Large intestine (tissue), 3 donors: ENCODE measurements around the gene MKLN1. TPM values are rescaled to one million over a fixed set of nuclear protein-coding genes. Genes with fewer than 3 reads are reported as not detected.
"Not testable (repeated sequence)": the region's sequence is repeated elsewhere in the genome, so short reads cannot be mapped to it uniquely, and the experiment has no call there.

ENCODE experiments used
- DNase-seq, 2 donors: peaks; one replicate each; pipeline versions ENCODE4 v3.0.0 to v3.0.0-alpha.2; 2013
- H3K27ac ChIP-seq: one replicate; pipeline ENCODE4 v1.5.1; 2013; ENCODE audit warnings: low read length
- H3K27me3 ChIP-seq: 2 replicates; pipeline ENCODE4 v1.6.1; 2013; ENCODE audit warnings: low read length; ENCODE audit not compliant: control insufficient read depth, insufficient read depth
- H3K36me3 ChIP-seq: 2 replicates; pipeline ENCODE4 v1.6.1; 2013; ENCODE audit warnings: low read length; ENCODE audit not compliant: control insufficient read depth, insufficient read depth
- H3K4me1 ChIP-seq: one replicate; pipeline ENCODE4 v1.6.1; 2013; ENCODE audit warnings: low read length; ENCODE audit not compliant: control insufficient read depth, insufficient read depth
- H3K4me3 ChIP-seq: one replicate; pipeline ENCODE4 v1.5.1; 2013; ENCODE audit warnings: low read length
- H3K9me3 ChIP-seq: one replicate; pipeline ENCODE4 v1.6.1; 2013; ENCODE audit warnings: mild to moderate bottlenecking, low read depth, low read length, moderate library complexity; ENCODE audit not compliant: control insufficient read depth
- WGBS: methylation state at CpG from one replicate; pipeline ENCODE4 v1.1.5; 2013; ENCODE audit warnings: low lambda C conversion rate; ENCODE audit not compliant: insufficient coverage; 5-methylcytosine and 5-hydroxymethylcytosine counted together
- polyA plus RNA-seq: library from polyadenylated mRNA; unstranded; fragments of 120-200 nt; gene quantifications from one replicate; pipeline ENCODE4 v1.2.1, GENCODE V29; 2013

Gene MKLN1
- polyA plus RNA-seq, 1 donor: 31.3 TPM

DNA sequence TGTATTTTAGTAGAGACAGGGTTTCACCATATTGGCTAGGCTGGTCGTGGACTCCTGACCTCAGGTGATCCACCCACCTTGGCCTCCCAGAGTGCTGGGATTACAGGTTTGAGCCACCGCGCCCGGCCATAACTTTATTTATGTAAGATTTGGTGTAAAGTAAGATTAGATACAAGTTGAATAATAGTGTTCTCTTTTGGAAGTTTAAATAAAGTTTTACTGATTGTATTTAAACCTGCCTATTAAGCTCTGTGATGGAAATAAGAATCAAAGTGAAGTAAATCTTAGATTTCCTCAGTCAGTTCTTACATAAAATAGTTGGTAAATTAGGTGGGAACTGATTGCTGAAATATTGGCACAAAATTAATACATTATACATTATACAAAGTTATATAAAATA lies 86.0 kb downstream of the MKLN1 start:
- Histone ChIP-seq H3K27ac (no peak overlapping the region), H3K9me3 (no peaks in the 10 kb centered on the region), H3K4me1 (no peaks in the 10 kb centered on the region), H3K4me3 (no peak overlapping the region), H3K36me3 (peaks cover 27% of the 10 kb centered on the region), H3K27me3 (no peaks in the 10 kb centered on the region)
- 93% methylated on average over 3 of the region's 4 CpGs for WGBS
- DNase-seq: no peak

DNA sequence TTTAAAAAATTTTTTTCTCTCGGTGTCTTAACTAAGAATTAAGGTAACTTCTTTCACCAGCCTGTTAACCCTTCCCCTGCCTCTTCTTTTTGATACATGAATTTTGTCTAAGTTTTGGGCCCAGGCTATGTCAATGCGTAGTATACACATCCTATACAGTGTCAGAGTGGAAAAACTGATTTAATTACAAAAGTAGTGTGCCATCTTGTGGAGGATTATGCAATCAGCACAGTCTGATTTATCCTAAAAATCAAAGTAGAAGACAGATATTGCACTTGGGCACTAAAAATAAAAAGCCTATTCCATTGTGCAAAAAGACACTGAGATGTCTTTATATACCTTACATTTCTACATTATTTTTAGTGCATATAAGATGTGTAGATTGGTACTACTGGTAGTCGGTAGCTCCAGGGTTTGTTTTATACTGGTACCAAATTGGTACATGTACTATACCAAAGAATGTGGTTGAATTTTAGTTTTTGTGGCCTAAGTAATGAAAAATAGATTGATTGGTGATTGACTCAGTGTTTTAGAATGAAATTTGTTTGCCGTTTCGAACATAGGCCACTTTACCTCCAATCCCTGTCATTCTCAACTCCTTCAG lies 96.6 kb downstream of the MKLN1 start:
- H3K27me3 ChIP-seq: no peaks in the 10 kb centered on the region
- peaks cover 11% of the 10 kb centered on the region for H3K36me3 ChIP-seq
- H3K27ac ChIP-seq: no peak overlapping the region
- no peaks in the 10 kb centered on the region for H3K9me3 ChIP-seq
- peak in 1 of 2 donors; percentile 12 for DNase-seq
- H3K4me3 ChIP-seq: no peak overlapping the region
- no peaks in the 10 kb centered on the region for H3K4me1 ChIP-seq
- 100% methylated on average over 2 of the region's 5 CpGs for WGBS

DNA sequence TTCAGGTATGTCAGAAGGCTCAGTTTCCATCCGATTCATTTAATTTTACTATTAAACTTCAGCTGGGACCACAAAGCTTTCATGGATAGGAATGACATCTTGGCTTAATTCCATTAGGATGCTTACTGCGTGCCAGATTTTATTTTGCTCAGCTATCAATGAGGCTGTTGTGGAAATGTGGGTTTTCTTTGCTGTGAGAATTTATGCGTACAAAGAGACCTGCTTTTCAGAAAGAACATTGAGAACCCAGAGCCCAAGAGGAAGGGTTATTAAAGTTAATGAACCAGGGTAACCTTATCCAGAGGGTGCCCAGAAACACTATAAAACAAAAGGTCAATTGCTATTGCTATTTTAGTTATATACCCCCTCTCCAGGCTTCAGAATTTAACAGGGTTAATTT lies 98.3 kb downstream of the MKLN1 start:
- H3K27ac ChIP-seq: no peak overlapping the region
- no peak overlapping the region for H3K4me3 ChIP-seq
- peaks cover 12% of the 10 kb centered on the region for H3K36me3 ChIP-seq
- H3K27me3 ChIP-seq: no peaks in the 10 kb centered on the region
- no peaks in the 10 kb centered on the region for H3K4me1 ChIP-seq
- DNase-seq: no peak
- WGBS: 90% methylated on average over 3 of the region's 3 CpGs
- no peaks in the 10 kb centered on the region for H3K9me3 ChIP-seq

DNA sequence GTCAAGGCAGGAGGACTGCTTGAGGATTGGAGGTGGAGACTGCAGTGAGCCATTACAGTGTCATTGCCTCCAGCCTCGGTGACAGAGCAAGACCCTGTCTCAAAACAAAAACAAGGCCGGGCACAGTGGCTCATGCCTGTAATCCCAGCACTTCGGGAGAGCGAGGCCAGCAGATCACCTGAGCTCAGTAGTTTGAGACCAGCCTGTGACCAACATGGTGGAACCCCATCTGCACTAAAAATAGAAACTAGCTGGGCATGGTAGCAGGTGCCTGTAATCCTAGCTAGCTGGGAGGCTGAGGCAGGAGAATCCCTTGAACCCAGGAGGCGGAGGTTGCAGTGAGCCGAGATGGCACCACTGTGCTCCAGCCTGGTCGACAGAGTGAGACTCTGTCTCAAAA lies 103.2 kb downstream of the MKLN1 start:
- not testable (repeated sequence) for H3K27me3 ChIP-seq, H3K4me1 ChIP-seq, H3K9me3 ChIP-seq, DNase-seq, H3K27ac ChIP-seq, H3K4me3 ChIP-seq
- H3K36me3 ChIP-seq: peaks cover 30% of the 10 kb centered on the region
- WGBS: 100% methylated on average over 1 of the region's 7 CpGs

DNA sequence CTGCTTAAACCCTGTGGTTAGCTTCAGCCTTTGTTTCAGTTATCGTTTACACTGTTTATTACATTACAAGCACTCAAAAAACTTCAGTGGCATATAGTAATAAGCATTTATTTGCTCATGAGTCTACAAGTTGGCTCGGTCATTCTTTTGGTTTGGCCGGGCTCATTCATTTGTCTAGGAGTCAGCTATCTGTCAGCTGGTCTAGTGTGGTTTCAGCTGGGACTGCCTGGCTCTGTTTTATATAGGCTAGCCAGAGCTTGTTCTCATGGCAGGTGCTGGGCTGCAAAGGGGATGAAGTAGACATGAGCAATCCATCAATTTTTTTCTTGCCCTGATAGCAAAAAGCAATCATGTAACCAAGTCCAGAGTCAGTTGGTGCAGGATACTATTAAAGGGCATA lies 103.6 kb downstream of the MKLN1 start:
- H3K4me1 ChIP-seq: no peaks in the 10 kb centered on the region
- 100% methylated on average over 1 of the region's 3 CpGs for WGBS
- no peak overlapping the region for H3K27ac ChIP-seq
- H3K27me3 ChIP-seq: no peaks in the 10 kb centered on the region
- no peak for DNase-seq
- peaks cover 30% of the 10 kb centered on the region for H3K36me3 ChIP-seq
- no peaks in the 10 kb centered on the region for H3K9me3 ChIP-seq
- H3K4me3 ChIP-seq: no peak overlapping the region

DNA sequence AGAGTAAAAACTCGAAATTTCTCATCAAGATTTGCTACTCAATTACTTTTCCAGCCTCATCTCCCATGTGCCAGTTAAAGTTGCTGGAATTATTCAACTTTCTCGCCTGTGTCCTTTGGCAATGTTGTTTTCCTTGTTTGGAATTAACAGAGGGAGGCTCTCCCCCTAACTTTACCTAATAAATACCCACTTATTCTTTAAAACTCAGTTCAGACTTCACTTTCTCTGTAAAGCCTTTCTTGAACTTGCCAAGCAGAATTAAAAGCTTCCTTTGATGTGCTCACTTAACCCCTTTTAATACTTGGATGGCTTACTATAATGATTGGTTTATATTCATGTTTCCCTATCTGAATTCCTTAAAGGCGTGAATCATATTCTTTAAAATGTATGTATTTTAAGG lies 104.1 kb downstream of the MKLN1 start:
- Histone ChIP-seq H3K4me1 (no peaks in the 10 kb centered on the region), H3K36me3 (peaks cover 30% of the 10 kb centered on the region), H3K27me3 (no peaks in the 10 kb centered on the region), H3K9me3 (no peaks in the 10 kb centered on the region), H3K27ac (no peak overlapping the region), H3K4me3 (no peak overlapping the region)
- 85% methylated on average over 2 of the region's 3 CpGs for WGBS
- no peak for DNase-seq

DNA sequence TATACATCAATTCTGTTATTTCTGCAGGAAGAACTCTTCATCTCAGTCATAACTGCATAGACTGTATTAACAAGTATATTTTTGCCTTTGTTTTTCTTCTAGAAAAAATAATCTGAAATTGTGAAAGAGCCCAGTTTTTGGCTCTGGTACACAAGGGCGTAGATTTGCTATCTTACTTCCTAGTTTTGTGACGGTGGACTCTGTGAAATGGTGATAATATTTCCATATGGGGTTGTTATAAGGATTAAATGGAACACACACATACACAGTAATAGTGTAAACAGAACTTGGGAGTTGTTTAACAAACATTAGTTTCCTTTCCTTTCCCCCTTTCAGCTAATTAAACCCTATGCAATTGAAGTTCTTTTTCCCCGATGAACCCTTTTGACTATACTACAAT lies 108.7 kb downstream of the MKLN1 start:
- DNase-seq: no peak
- H3K27ac ChIP-seq: no peak overlapping the region
- WGBS: 86% methylated on average over 1 of the region's 3 CpGs
- H3K36me3 ChIP-seq: peaks cover 32% of the 10 kb centered on the region
- no peaks in the 10 kb centered on the region for H3K27me3 ChIP-seq
- no peak overlapping the region for H3K4me3 ChIP-seq
- H3K9me3 ChIP-seq: peaks cover 3% of the 10 kb centered on the region
- H3K4me1 ChIP-seq: no peaks in the 10 kb centered on the region

DNA sequence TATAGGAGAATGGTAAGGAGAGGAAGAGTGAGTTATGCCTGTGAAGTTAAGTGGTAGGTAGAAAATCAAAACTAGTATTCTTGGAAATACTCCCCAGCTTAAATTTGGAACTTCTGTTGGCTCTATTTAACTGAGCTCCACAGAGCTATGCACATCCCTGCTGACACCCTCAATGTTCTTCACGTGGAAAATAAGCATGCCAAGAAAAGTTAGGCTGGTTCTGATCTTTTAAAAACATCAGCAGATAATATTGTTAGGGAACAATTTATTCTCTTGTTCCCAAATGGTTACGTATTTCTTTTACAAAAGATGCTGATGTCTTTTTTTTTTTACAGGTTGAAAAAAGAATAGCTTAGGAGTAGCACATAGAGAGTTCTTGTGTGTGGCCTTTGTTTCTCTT lies 111.3 kb downstream of the MKLN1 start:
- no peak overlapping the region for H3K27ac ChIP-seq

DNA sequence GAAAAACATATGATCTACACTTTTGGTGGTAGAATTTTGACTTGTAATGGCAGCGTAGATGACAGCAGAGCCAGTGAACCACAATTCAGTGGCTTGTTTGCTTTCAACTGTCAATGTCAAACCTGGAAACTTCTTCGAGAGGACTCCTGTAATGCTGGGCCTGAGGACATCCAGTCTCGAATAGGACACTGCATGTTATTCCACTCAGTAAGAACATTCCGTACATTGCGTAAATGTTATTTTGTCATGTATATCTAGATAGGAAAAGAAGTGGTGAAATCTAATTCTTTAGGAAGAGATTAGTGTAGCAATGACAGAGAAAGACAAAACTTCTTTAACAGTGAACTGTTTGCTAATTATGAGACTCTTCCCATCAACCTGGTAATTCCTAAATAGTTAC lies 115.8 kb downstream of the MKLN1 start:
- H3K36me3 ChIP-seq: peaks cover 34% of the 10 kb centered on the region
- DNase-seq: no peak
- H3K4me3 ChIP-seq: no peak overlapping the region
- no peaks in the 10 kb centered on the region for H3K27me3 ChIP-seq
- no peaks in the 10 kb centered on the region for H3K4me1 ChIP-seq
- peaks cover 3% of the 10 kb centered on the region for H3K9me3 ChIP-seq
- H3K27ac ChIP-seq: no peak overlapping the region
- 80% methylated on average over 1 of the region's 5 CpGs for WGBS

More for the DNA sequence above, 111.3 kb downstream of the MKLN1 start:
- Histone ChIP-seq H3K27me3 (no peaks in the 10 kb centered on the region), H3K36me3 (peaks cover 26% of the 10 kb centered on the region), H3K9me3 (peaks cover 3% of the 10 kb centered on the region), H3K4me1 (no peaks in the 10 kb centered on the region), H3K4me3 (no peak overlapping the region)
- no CpG with 5 or more reads among the region's 2 CpGs for WGBS
- no peak for DNase-seq

DNA sequence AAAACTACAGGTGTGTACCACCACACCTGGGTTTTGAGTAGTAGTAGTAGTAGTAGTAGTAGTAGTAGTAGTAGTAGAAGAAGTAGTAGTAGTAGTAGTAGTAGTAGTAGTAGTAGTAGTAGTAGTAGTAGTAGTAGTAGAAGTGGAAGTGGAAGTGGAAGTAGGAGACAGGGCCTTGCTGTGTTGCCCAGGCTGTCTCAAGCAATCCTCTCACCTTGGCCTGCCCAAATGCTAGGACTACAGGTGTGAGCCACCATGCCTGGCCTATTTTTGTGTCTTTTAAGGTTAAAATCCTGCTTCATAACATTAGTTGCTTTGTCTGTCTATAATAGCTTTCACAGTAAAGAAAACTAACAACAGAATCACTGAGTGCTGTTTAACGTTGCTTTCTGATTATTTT lies 117.0 kb downstream of the MKLN1 start:
- Histone ChIP-seq H3K4me3 (no peak overlapping the region), H3K27me3 (no peaks in the 10 kb centered on the region), H3K4me1 (no peaks in the 10 kb centered on the region), H3K36me3 (peaks cover 33% of the 10 kb centered on the region), H3K27ac (no peak overlapping the region), H3K9me3 (peaks cover 3% of the 10 kb centered on the region)
- WGBS: 88% methylated on average over 1 of the region's 1 CpG
- no peak for DNase-seq

DNA sequence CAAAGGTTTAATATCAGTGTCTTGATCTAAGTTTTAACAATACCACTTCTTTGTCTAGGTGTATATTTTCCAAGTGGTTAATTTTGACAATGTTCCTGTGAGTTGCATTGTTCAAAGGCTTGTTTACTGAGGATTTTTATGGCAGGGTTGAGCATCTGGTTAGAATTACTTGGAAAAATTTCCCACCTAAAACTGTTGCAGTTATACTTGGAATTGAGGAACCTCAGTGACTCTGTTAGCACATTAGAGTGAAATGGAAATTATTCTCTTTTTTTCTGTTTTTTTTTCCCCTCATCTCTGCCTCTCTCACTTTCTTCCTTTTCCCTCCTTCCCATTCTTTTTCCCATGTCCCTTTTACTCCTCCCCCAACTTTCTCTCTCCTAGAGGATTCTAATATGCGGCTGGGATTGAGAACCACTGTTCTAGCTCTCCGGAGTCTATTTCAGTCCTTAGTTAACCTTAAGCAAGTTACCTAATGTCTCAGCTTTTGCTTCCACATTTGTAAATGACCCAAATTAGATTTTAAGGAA lies 121.8 kb downstream of the MKLN1 start:
- DNase-seq: no peak
- H3K4me1 ChIP-seq: no peaks in the 10 kb centered on the region
- H3K27ac ChIP-seq: no peak overlapping the region
- H3K9me3 ChIP-seq: no peaks in the 10 kb centered on the region
- peaks cover 25% of the 10 kb centered on the region for H3K36me3 ChIP-seq
- WGBS: 100% methylated on average over 1 of the region's 2 CpGs
- no peaks in the 10 kb centered on the region for H3K27me3 ChIP-seq
- no peak overlapping the region for H3K4me3 ChIP-seq
